Astrocyte of the spinal cord (primary cell): ENCODE results near the gene DRD4.

Source experiments
- DNase-seq: peaks from one replicate; pipeline ENCODE4 v3.0.0; 2011; ENCODE audit warnings: low read depth, low spot score
- H3K4me3 ChIP-seq: 2 replicates; pipeline ENCODE4 v1.5.1; 2011; ENCODE audit warnings: low read depth, mild to moderate bottlenecking, low read length, moderate library complexity
- CTCF ChIP-seq: IDR thresholded peaks from 2 replicates; pipeline ENCODE4 v1.5.1; 2012; ENCODE audit warnings: low read depth, mild to moderate bottlenecking, low read length, inconsistent platforms
- in situ Hi-C: cut with HindIII; loops from 2 replicates; pipeline ENCODE4 v1.10.0; 2017; ENCODE audit warnings: low sequenced_read_pairs

DRD4 gene

GRCh38 chr11:627308-627576 lies 9.8 kb upstream of the DRD4 start:
- in situ Hi-C loops, result no loop called here
- DNase-seq, result no peak
- H3K4me3 ChIP-seq, result no peak overlapping the region
- TF ChIP-seq CTCF, result no peak

- TF ChIP-seq CTCF, result no peak
- no peak for DNase-seq
- no peak overlapping the region for H3K4me3 ChIP-seq
- in situ Hi-C loops, result no loop called here
These were observed 9.0 kb upstream of the DRD4 start for GRCh38 chr11:628056-628455.

- H3K4me3 ChIP-seq, result no peak overlapping the region
- in situ Hi-C loops, result no loop called here
- TF ChIP-seq CTCF, result peak; percentile 13
- DNase-seq, result no peak
These were observed 7.9 kb upstream of the DRD4 start for GRCh38 chr11:629237-629583.

- no peak for DNase-seq
These were observed 6.2 kb upstream of the DRD4 start for GRCh38 chr11:630871-631270.

GRCh38 chr11:635945-636510 lies 1.0 kb upstream of the DRD4 start:
- no peak for DNase-seq
- in situ Hi-C loops, result no loop called here
- H3K4me3 ChIP-seq, result no peak overlapping the region
- no peak for TF ChIP-seq CTCF

More at GRCh38 chr11:630871-631270, 6.2 kb upstream of the DRD4 start:
- TF ChIP-seq CTCF, result no peak
- H3K4me3 ChIP-seq, result no peak overlapping the region
- in situ Hi-C loops, result no loop called here

- in situ Hi-C loops, result no loop called here
- no peak for TF ChIP-seq CTCF
- no peak overlapping the region for H3K4me3 ChIP-seq
- no peak for DNase-seq
These were observed 194 bp downstream of the DRD4 start for GRCh38 chr11:637333-637592.
